WTC11 (cell line): ENCODE data around the gene SLC10A7.

ENCODE experiments used
- ARID4B ChIP-seq: sonication (generic); formaldehyde crosslinking; IDR thresholded peaks from 2 replicates; pipeline ENCODE4 v1.8.0; 2023; ENCODE audit warnings: missing genetic modification reagents, mild to moderate bottlenecking, borderline replicate concordance
- ATF1 ChIP-seq: sonication (generic); formaldehyde crosslinking; IDR thresholded peaks from 2 replicates; pipeline ENCODE4 v1.8.1; 2023; ENCODE audit warnings: mild to moderate bottlenecking, moderate library complexity, missing genetic modification reagents
- ATF6 ChIP-seq: sonication (generic); formaldehyde crosslinking; IDR thresholded peaks from 2 replicates; pipeline ENCODE4 v1.8.1; 2023; ENCODE audit warnings: mild to moderate bottlenecking, missing genetic modification reagents
- CTCF ChIP-seq: fragments of 200-600 bp; IDR thresholded peaks from 2 replicates; pipeline ENCODE4 v1.8.0; 2022; ENCODE audit warnings: antibody characterized with exemption
- KAT7 ChIP-seq: sonication (generic); formaldehyde crosslinking; IDR thresholded peaks from 2 replicates; pipeline ENCODE4 v1.8.1; 2023; ENCODE audit warnings: missing genetic modification reagents, mild to moderate bottlenecking, borderline replicate concordance
- MAX ChIP-seq: sonication (generic); formaldehyde crosslinking; IDR thresholded peaks from 2 replicates; pipeline ENCODE4 v1.8.0; 2022; ENCODE audit warnings: mild to moderate bottlenecking, missing genetic modification reagents
- NR3C1 ChIP-seq: sonication (generic); formaldehyde crosslinking; conservative IDR thresholded peaks from 2 replicates; pipeline ENCODE4 v1.8.1; 2023; ENCODE audit warnings: low read depth, mild to moderate bottlenecking, missing genetic modification reagents
- PRRX2 ChIP-seq: fragments of 250-450 bp; sonication (Bioruptor Pico); IDR thresholded peaks from 2 replicates; pipeline ENCODE4 v1.8.0; 2021; ENCODE audit warnings: mild to moderate bottlenecking
- ZNF512 ChIP-seq: sonication (generic); formaldehyde crosslinking; IDR thresholded peaks from 2 replicates; pipeline ENCODE4 v1.8.1; 2022; ENCODE audit warnings: missing genetic modification reagents, borderline replicate concordance
- TF ChIP-seq, protein P1 (sequence below): sonication (generic); formaldehyde crosslinking; IDR thresholded peaks from 2 replicates; pipeline ENCODE4 v1.8.1; 2023; ENCODE audit warnings: mild to moderate bottlenecking, missing genetic modification reagents, borderline replicate concordance

GRCh38 chr4:146310319-146311021 lies 211.3 kb downstream of the SLC10A7 start:
- TF ChIP-seq ZNF512 (CRISPR knock-in tag) (no peak), KAT7 (CRISPR knock-in tag) (no peak), CTCF (no peak), MAX (no peak), ATF1 (no peak), ARID4B (CRISPR knock-in tag) (no peak), NR3C1 (CRISPR knock-in tag) (no peak), ATF6 (CRISPR knock-in tag) (no peak), PRRX2 (CRISPR knock-in tag) (no peak)
- TF ChIP-seq, protein P1, sequence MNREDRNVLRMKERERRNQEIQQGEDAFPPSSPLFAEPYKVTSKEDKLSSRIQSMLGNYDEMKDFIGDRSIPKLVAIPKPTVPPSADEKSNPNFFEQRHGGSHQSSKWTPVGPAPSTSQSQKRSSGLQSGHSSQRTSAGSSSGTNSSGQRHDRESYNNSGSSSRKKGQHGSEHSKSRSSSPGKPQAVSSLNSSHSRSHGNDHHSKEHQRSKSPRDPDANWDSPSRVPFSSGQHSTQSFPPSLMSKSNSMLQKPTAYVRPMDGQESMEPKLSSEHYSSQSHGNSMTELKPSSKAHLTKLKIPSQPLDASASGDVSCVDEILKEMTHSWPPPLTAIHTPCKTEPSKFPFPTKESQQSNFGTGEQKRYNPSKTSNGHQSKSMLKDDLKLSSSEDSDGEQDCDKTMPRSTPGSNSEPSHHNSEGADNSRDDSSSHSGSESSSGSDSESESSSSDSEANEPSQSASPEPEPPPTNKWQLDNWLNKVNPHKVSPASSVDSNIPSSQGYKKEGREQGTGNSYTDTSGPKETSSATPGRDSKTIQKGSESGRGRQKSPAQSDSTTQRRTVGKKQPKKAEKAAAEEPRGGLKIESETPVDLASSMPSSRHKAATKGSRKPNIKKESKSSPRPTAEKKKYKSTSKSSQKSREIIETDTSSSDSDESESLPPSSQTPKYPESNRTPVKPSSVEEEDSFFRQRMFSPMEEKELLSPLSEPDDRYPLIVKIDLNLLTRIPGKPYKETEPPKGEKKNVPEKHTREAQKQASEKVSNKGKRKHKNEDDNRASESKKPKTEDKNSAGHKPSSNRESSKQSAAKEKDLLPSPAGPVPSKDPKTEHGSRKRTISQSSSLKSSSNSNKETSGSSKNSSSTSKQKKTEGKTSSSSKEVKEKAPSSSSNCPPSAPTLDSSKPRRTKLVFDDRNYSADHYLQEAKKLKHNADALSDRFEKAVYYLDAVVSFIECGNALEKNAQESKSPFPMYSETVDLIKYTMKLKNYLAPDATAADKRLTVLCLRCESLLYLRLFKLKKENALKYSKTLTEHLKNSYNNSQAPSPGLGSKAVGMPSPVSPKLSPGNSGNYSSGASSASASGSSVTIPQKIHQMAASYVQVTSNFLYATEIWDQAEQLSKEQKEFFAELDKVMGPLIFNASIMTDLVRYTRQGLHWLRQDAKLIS (CRISPR knock-in tag) = no peak
